ENCODE results near the gene SLC17A4. TPM values are rescaled to one million over a fixed set of nuclear protein-coding genes. Genes with fewer than 3 reads are reported as not detected.

The SLC17A4 gene
- total and polyA plus RNA-seq, 12 donors, result not detected

GRCh38 chr6:25774120-25774715 lies 19.7 kb downstream of the SLC17A4 start:
- TF ChIP-seq CTCF (IDR thresholded peaks at IDR 0.05), result no peak
- no peaks in the 10 kb centered on the region for H3K9me3 ChIP-seq
- intact Hi-C loops (cut with DNase I), result no loop called here
- peaks cover 0 to 15% (median 3%) of the 10 kb centered on the region in 7 donors for H3K27me3 ChIP-seq
- ATAC-seq (no peak), DNase-seq (no peak)
- WGBS, 2 donors, result 25 to 53% methylated on average over 2 of the region's 2 CpGs
- no peaks in the 10 kb centered on the region for H3K4me1 ChIP-seq
- H3K27ac ChIP-seq, result no peak overlapping the region
- H3K4me3 ChIP-seq, result no peak overlapping the region
- H3K36me3 ChIP-seq, result no peaks in the 10 kb centered on the region

- no peak for TF ChIP-seq CTCF (IDR thresholded peaks at IDR 0.05)
- DNase-seq (no peak), ATAC-seq (no peak)
- Histone ChIP-seq H3K27me3 (peaks cover 0 to 13% (median 3%) of the 10 kb centered on the region in 7 donors), H3K4me3 (no peak overlapping the region), H3K4me1 (no peaks in the 10 kb centered on the region), H3K27ac (no peak overlapping the region), H3K9me3 (no peaks in the 10 kb centered on the region), H3K36me3 (no peaks in the 10 kb centered on the region)
- 53 to 75% methylated on average over 2 of the region's 2 CpGs for WGBS, 2 donors
- intact Hi-C loops (cut with DNase I), result loop anchor here in 1 of 10 donors (5.0 kb wide), 1 partner anchor 60 kb away; no protein-coding TSS in a partner anchor
These were observed 22.5 kb downstream of the SLC17A4 start for GRCh38 chr6:25777031-25777430.

- no peak overlapping the region for H3K4me3 ChIP-seq
- H3K27ac ChIP-seq, result no peak overlapping the region
- ATAC-seq (no peak), DNase-seq (no peak)
- no peaks in the 10 kb centered on the region for H3K4me1 ChIP-seq
- WGBS, 2 donors, result 71 to 78% methylated on average over 4 of the region's 4 CpGs
- TF ChIP-seq CTCF (IDR thresholded peaks at IDR 0.05), result no peak
- intact Hi-C loops (cut with DNase I), result loop anchor here in 1 of 10 donors (5.0 kb wide), 1 partner anchor 59 kb away; no protein-coding TSS in a partner anchor
- no peaks in the 10 kb centered on the region for H3K36me3 ChIP-seq
- peaks cover 0 to 23% (median 3%) of the 10 kb centered on the region in 7 donors for H3K27me3 ChIP-seq
- H3K9me3 ChIP-seq, result no peaks in the 10 kb centered on the region
These were observed 23.5 kb downstream of the SLC17A4 start for GRCh38 chr6:25777856-25778649.

GRCh38 chr6:25781134-25781533 lies 26.6 kb downstream of the SLC17A4 start:
- no peak for TF ChIP-seq CTCF (IDR thresholded peaks at IDR 0.05)
- no peak for ATAC-seq

More at GRCh38 chr6:25781134-25781533, 26.6 kb downstream of the SLC17A4 start:
- intact Hi-C loops (cut with DNase I), result loop anchor here in 1 of 10 donors (10.0 kb wide), 1 partner anchor 104 kb away; no protein-coding TSS in a partner anchor
- WGBS, 2 donors, result 85 to 94% methylated on average over 1 of the region's 1 CpG
- DNase-seq, result no peak
- Histone ChIP-seq H3K27me3 (peaks cover 0 to 23% (median 3%) of the 10 kb centered on the region in 7 donors), H3K27ac (no peak overlapping the region), H3K4me1 (no peaks in the 10 kb centered on the region), H3K36me3 (no peaks in the 10 kb centered on the region), H3K9me3 (no peaks in the 10 kb centered on the region), H3K4me3 (no peak overlapping the region)

Data from heart right ventricle (tissue), 16 donors.